ENCODE data around the gene TCP1. TPM values are rescaled to one million over a fixed set of nuclear protein-coding genes. Genes with fewer than 3 reads are reported as not detected.

TCP1 gene
- total and polyA plus RNA-seq, 9 of the 15 experiments (the other 6 are each of a cell fraction or from before 2014, with no cell fraction given), result 331 to 801 (median 645) TPM

- TF ChIP-seq NKRF (IDR thresholded peaks at IDR 0.05; ENCODE audit: borderline replicate concordance) (no peak), MCM2 (IDR thresholded peaks at IDR 0.05; ENCODE audit: low read depth) (no peak), SMARCE1 (IDR thresholded peaks at IDR 0.05) (peak; percentile 43; the same call in 1 of the 2 replicates), MAZ (CRISPR knock-in tag; conservative IDR thresholded peaks at IDR 0.05 in 1 of 2, IDR thresholded peaks at IDR 0.05 in 1 of 2) (0 out of 4 replicates have a peak, but pooled peaks of 1 of the 2 experiments have one; percentile 10), SLC30A9 (CRISPR knock-in tag; IDR thresholded peaks at IDR 0.05) (no peak), MCM7 (IDR thresholded peaks at IDR 0.05) (no peak), ATF1 (CRISPR knock-in tag; IDR thresholded peaks at IDR 0.05) (no peak), ATF1 (tag; IDR thresholded peaks at IDR 0.05) (0 out of 2 replicates have a peak, but pooled peaks have one; percentile 12), MYC (IDR thresholded peaks at IDR 0.05; ENCODE audit: low read depth, low read length) (no peak; the same call in 1 of the 2 replicates), MYC (CRISPR knock-in tag; IDR thresholded peaks at IDR 0.05; ENCODE audit: borderline replicate concordance, low read depth) (no peak), ZNF408 (CRISPR knock-in tag; IDR thresholded peaks at IDR 0.05; ENCODE audit: low read depth) (no peak), JUNB (CRISPR knock-in tag; conservative IDR thresholded peaks at IDR 0.05) (no peak), MTA2 (IDR thresholded peaks at IDR 0.05; ENCODE audit: low read depth) (no peak), ZNF764 (CRISPR knock-in tag; IDR thresholded peaks at IDR 0.05; ENCODE audit: low read depth) (no peak), FOSL1 (tag; conservative IDR thresholded peaks at IDR 0.05) (no peak), SRF (CRISPR knock-in tag; IDR thresholded peaks at IDR 0.05) (no peak), HDAC8 (tag; IDR thresholded peaks at IDR 0.05) (no peak), KLF1 (tag; IDR thresholded peaks at IDR 0.05) (no peak), ZNF165 (CRISPR knock-in tag; IDR thresholded peaks at IDR 0.05; ENCODE audit: borderline replicate concordance) (0 out of 2 replicates have a peak, but pooled peaks have one; percentile 45), MECOM (CRISPR knock-in tag; IDR thresholded peaks at IDR 0.05) (0 out of 2 replicates have a peak, but pooled peaks have one; percentile 21)
- TF ChIP-seq, protein P1, sequence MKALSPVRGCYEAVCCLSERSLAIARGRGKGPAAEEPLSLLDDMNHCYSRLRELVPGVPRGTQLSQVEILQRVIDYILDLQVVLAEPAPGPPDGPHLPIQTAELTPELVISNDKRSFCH (CRISPR knock-in tag; IDR thresholded peaks at IDR 0.05), result no peak
- TF ChIP-seq, protein P1 (tag; IDR thresholded peaks at IDR 0.05), result 0 out of 2 replicates have a peak, but pooled peaks have one; percentile 9
- TF ChIP-seq, protein P2, sequence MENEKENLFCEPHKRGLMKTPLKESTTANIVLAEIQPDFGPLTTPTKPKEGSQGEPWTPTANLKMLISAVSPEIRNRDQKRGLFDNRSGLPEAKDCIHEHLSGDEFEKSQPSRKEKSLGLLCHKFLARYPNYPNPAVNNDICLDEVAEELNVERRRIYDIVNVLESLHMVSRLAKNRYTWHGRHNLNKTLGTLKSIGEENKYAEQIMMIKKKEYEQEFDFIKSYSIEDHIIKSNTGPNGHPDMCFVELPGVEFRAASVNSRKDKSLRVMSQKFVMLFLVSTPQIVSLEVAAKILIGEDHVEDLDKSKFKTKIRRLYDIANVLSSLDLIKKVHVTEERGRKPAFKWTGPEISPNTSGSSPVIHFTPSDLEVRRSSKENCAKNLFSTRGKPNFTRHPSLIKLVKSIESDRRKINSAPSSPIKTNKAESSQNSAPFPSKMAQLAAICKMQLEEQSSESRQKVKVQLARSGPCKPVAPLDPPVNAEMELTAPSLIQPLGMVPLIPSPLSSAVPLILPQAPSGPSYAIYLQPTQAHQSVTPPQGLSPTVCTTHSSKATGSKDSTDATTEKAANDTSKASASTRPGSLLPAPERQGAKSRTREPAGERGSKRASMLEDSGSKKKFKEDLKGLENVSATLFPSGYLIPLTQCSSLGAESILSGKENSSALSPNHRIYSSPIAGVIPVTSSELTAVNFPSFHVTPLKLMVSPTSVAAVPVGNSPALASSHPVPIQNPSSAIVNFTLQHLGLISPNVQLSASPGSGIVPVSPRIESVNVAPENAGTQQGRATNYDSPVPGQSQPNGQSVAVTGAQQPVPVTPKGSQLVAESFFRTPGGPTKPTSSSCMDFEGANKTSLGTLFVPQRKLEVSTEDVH (IDR thresholded peaks at IDR 0.05; ENCODE audit: low read depth, partially characterized antibody), result no peak
- TF ChIP-seq, protein P3, sequence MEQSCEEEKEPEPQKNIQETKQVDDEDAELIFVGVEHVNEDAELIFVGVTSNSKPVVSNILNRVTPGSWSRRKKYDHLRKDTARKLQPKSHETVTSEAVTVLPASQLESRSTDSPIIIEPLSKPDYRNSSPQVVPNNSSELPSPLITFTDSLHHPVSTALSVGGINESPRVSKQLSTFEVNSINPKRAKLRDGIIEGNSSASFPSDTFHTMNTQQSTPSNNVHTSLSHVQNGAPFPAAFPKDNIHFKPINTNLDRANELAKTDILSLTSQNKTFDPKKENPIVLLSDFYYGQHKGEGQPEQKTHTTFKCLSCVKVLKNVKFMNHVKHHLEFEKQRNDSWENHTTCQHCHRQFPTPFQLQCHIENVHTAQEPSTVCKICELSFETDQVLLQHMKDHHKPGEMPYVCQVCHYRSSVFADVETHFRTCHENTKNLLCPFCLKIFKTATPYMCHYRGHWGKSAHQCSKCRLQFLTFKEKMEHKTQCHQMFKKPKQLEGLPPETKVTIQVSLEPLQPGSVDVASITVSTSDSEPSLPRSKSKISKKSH (CRISPR knock-in tag; IDR thresholded peaks at IDR 0.05), result no peak
These were observed 16.1 kb upstream of the TCP1 start (continued) for GRCh38 chr6:159805440-159806020.

Measured in K562 (cell line).